ENCODE measurements around the gene NDUFS6. TPM values are rescaled to one million over a fixed set of nuclear protein-coding genes. Genes with fewer than 3 reads are reported as not detected.

The NDUFS6 gene
- total RNA-seq: 21.3 TPM
- long read RNA-seq, transcript NDUFS6-201 (4 exons, 1,082 nt): major isoform, 16 of 17 reads
- long read RNA-seq, partial matches to known transcripts: 0 of 17 reads
- long read RNA-seq, other reads (novel, unspliced or antisense): 1 of 17 reads

- TF ChIP-seq CTCF (IDR thresholded peaks at IDR 0.05): no peak
- ATAC-seq: peak; percentile 83 to 89
- Histone ChIP-seq H3K9me3 (no peaks in the 10 kb centered on the region), H3K27ac (peak within 1 kb of the TSS; percentile 89), H3K4me3 (peak within 1 kb of the TSS; percentile 100), H3K27me3 (ENCODE audit: low read depth) (no peaks in the 10 kb centered on the region), H3K36me3 (peaks cover 57% of the 10 kb centered on the region), H3K4me1 (peaks cover 16% of the 10 kb centered on the region)
- peak; percentile 90 for DNase-seq
- intact Hi-C loops (cut with DNase I): no loop called here
These were observed at the start of gene NDUFS6 for GRCh38 chr5:1801222-1801966. TSS of gene NDUFS6 (plus strand) at chr5:1801407. CDS start at chr5:1801418, 11 bp downstream.

- TF ChIP-seq CTCF (IDR thresholded peaks at IDR 0.05): no peak
- DNase-seq (peak; percentile 21), ATAC-seq (no peak)
- no peaks in the 10 kb centered on the region for H3K36me3 ChIP-seq
- H3K27ac ChIP-seq: no peak overlapping the region
- no peaks in the 10 kb centered on the region for H3K9me3 ChIP-seq
- H3K27me3 ChIP-seq (ENCODE audit: low read depth): peaks cover 14% of the 10 kb centered on the region
- intact Hi-C loops (cut with DNase I): no loop called here
- H3K4me3 ChIP-seq: no peak overlapping the region
- H3K4me1 ChIP-seq: no peaks in the 10 kb centered on the region
These were observed 49.1 kb upstream of the NDUFS6 start for GRCh38 chr5:1751864-1752822.

- H3K9me3 ChIP-seq: no peaks in the 10 kb centered on the region
- no peaks in the 10 kb centered on the region for H3K4me1 ChIP-seq
- no peaks in the 10 kb centered on the region for H3K36me3 ChIP-seq
- peaks cover 14% of the 10 kb centered on the region for H3K27me3 ChIP-seq (ENCODE audit: low read depth)
- ATAC-seq (no peak), DNase-seq (peak; percentile 28)
- no peak overlapping the region for H3K27ac ChIP-seq
- intact Hi-C loops (cut with DNase I): no loop called here
- no peak for TF ChIP-seq CTCF (IDR thresholded peaks at IDR 0.05)
- no peak overlapping the region for H3K4me3 ChIP-seq
These were observed 48.3 kb upstream of the NDUFS6 start for GRCh38 chr5:1752881-1753280.

GRCh38 chr5:1753490-1753889 is 47.7 kb upstream of the NDUFS6 start:
- no peak for ATAC-seq
- DNase-seq: peak; percentile 20
- Histone ChIP-seq H3K36me3 (no peaks in the 10 kb centered on the region), H3K27me3 (ENCODE audit: low read depth) (peaks cover 14% of the 10 kb centered on the region), H3K27ac (no peak overlapping the region), H3K4me1 (no peaks in the 10 kb centered on the region), H3K9me3 (no peaks in the 10 kb centered on the region), H3K4me3 (no peak overlapping the region)
- intact Hi-C loops (cut with DNase I): no loop called here
- TF ChIP-seq CTCF (IDR thresholded peaks at IDR 0.05): no peak

GRCh38 chr5:1754531-1755220 is 46.5 kb upstream of the NDUFS6 start:
- Histone ChIP-seq H3K36me3 (no peaks in the 10 kb centered on the region), H3K9me3 (no peaks in the 10 kb centered on the region), H3K4me1 (no peaks in the 10 kb centered on the region), H3K4me3 (no peak overlapping the region), H3K27me3 (ENCODE audit: low read depth) (peaks cover 14% of the 10 kb centered on the region), H3K27ac (no peak overlapping the region)
- ATAC-seq (peak in 1 of 2 donors; percentile 8), DNase-seq (peak; percentile 30)
- TF ChIP-seq CTCF (IDR thresholded peaks at IDR 0.05): no peak
- intact Hi-C loops (cut with DNase I): no loop called here

Data from lower lobe of right lung (tissue), 2 donors.